ENCODE results near the gene FRMPD1. TPM values are rescaled to one million over a fixed set of nuclear protein-coding genes. Genes with fewer than 3 reads are reported as not detected.

Gene FRMPD1
- total and polyA plus RNA-seq, 2 of the 13 experiments (the other 11 are each of a cell fraction or from before 2014, with no cell fraction given), result not detected

DNA sequence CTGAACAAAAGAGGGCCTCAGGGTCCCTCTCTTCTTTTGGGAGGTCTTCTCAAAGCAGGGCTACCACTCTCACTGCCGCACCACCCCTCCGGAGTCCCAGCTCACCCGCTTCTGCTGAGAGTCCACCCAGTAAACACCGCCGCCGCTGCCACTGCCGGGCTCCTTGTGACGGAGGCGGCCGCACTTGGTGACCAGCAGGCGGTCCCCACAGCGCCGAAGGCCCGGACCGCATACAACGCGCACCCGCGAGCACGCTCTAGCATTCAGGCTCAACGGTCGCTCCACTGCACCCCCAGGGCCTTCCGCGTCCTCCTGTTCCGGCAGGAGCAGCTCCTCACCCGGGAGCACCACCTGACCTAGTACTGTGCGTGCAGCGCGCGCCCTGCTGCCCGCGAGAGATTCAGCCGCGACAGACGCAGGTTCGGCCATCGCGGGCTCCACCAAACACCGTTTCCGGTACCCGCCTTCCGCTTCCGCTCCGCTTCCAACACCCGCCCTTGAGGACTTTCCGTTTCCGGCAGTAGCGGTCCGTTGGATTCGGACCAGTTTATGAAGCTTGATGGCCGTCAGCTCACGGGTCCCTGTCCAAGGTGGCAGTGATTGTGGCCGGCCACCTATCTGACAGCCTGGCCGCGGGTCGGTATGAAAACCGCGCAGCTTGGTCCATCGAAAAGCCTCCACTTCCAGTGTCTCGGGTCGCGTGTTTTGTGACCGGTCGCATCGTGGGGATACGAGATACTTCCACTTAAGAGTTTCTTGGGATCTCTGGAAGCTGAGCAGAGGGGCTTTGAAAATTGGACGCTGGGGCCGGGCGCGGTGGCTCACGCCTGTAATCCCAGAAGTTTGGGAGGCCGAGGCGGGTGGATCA lies 134.1 kb downstream of the FRMPD1 start, which contains the start of gene EXOSC3 (continued):
- TF ChIP-seq TGIF2 (CRISPR knock-in tag; IDR thresholded peaks at IDR 0.05), result peak; percentile 75
- TF ChIP-seq GATA4 (IDR thresholded peaks at IDR 0.05; ENCODE audit: borderline replicate concordance, low read depth), result 0 out of 2 replicates have a peak, but pooled peaks have one; percentile 39
- TF ChIP-seq, protein P1, sequence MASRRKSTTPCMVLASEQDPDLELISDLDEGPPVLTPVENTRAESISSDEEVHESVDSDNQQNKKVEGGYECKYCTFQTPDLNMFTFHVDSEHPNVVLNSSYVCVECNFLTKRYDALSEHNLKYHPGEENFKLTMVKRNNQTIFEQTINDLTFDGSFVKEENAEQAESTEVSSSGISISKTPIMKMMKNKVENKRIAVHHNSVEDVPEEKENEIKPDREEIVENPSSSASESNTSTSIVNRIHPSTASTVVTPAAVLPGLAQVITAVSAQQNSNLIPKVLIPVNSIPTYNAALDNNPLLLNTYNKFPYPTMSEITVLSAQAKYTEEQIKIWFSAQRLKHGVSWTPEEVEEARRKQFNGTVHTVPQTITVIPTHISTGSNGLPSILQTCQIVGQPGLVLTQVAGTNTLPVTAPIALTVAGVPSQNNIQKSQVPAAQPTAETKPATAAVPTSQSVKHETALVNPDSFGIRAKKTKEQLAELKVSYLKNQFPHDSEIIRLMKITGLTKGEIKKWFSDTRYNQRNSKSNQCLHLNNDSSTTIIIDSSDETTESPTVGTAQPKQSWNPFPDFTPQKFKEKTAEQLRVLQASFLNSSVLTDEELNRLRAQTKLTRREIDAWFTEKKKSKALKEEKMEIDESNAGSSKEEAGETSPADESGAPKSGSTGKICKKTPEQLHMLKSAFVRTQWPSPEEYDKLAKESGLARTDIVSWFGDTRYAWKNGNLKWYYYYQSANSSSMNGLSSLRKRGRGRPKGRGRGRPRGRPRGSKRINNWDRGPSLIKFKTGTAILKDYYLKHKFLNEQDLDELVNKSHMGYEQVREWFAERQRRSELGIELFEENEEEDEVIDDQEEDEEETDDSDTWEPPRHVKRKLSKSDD (CRISPR knock-in tag; IDR thresholded peaks at IDR 0.05; ENCODE audit: low read depth), result no peak; the same call in 1 of the 2 replicates
- TF ChIP-seq ZNF441 (CRISPR knock-in tag; IDR thresholded peaks at IDR 0.05; ENCODE audit: borderline replicate concordance), result 0 out of 2 replicates have a peak, but pooled peaks have one; percentile 58
- TF ChIP-seq, protein P2, sequence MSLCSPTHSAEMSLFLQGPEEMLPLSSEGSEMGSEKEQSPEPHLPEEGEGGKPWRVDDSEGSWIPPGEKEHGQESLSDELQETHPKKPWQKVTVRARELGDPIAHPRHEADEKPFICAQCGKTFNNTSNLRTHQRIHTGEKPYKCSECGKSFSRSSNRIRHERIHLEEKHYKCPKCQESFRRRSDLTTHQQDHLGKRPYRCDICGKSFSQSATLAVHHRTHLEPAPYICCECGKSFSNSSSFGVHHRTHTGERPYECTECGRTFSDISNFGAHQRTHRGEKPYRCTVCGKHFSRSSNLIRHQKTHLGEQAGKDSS (CRISPR knock-in tag; IDR thresholded peaks at IDR 0.05; ENCODE audit: borderline replicate concordance, low read depth), result peak; percentile 74; the same call in 1 of the 2 replicates
- TF ChIP-seq ADNP (CRISPR knock-in tag; IDR thresholded peaks at IDR 0.05), result no peak
- TF ChIP-seq, protein P3, sequence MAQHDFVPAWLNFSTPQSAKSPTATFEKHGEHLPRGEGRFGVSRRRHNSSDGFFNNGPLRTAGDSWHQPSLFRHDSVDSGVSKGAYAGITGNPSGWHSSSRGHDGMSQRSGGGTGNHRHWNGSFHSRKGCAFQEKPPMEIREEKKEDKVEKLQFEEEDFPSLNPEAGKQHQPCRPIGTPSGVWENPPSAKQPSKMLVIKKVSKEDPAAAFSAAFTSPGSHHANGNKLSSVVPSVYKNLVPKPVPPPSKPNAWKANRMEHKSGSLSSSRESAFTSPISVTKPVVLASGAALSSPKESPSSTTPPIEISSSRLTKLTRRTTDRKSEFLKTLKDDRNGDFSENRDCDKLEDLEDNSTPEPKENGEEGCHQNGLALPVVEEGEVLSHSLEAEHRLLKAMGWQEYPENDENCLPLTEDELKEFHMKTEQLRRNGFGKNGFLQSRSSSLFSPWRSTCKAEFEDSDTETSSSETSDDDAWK (CRISPR knock-in tag; IDR thresholded peaks at IDR 0.05), result no peak
- TF ChIP-seq, protein P4, sequence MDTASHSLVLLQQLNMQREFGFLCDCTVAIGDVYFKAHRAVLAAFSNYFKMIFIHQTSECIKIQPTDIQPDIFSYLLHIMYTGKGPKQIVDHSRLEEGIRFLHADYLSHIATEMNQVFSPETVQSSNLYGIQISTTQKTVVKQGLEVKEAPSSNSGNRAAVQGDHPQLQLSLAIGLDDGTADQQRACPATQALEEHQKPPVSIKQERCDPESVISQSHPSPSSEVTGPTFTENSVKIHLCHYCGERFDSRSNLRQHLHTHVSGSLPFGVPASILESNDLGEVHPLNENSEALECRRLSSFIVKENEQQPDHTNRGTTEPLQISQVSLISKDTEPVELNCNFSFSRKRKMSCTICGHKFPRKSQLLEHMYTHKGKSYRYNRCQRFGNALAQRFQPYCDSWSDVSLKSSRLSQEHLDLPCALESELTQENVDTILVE (CRISPR knock-in tag; IDR thresholded peaks at IDR 0.05), result no peak
- TF ChIP-seq ESRRA (CRISPR knock-in tag; IDR thresholded peaks at IDR 0.05; ENCODE audit: low read depth), result peak; percentile 34; the same call in 1 of the 2 replicates
- TF ChIP-seq ZNF564 (CRISPR knock-in tag; IDR thresholded peaks at IDR 0.05), result 0 out of 2 replicates have a peak, but pooled peaks have one; percentile 48
- TF ChIP-seq ZFY (CRISPR knock-in tag; IDR thresholded peaks at IDR 0.05), result peak; percentile 95
- TF ChIP-seq SP2 (CRISPR knock-in tag; IDR thresholded peaks at IDR 0.05), result peak; percentile 87
- TF ChIP-seq ZNF567 (CRISPR knock-in tag; IDR thresholded peaks at IDR 0.05; ENCODE audit: borderline replicate concordance), result no peak; the same call in 1 of the 2 replicates
- TF ChIP-seq PHF8 (CRISPR knock-in tag; IDR thresholded peaks at IDR 0.05), result peak; percentile 99
- no peak for TF ChIP-seq ZNF670 (CRISPR knock-in tag; IDR thresholded peaks at IDR 0.05; ENCODE audit: borderline replicate concordance)
- TF ChIP-seq ZNF12 (CRISPR knock-in tag; IDR thresholded peaks at IDR 0.05), result 0 out of 2 replicates have a peak, but pooled peaks have one; percentile 7
- TF ChIP-seq HNRNPH1 (optimal IDR thresholded peaks at IDR 0.05; ENCODE audit: low read depth, low read length), result no peak
- TF ChIP-seq, protein P5, sequence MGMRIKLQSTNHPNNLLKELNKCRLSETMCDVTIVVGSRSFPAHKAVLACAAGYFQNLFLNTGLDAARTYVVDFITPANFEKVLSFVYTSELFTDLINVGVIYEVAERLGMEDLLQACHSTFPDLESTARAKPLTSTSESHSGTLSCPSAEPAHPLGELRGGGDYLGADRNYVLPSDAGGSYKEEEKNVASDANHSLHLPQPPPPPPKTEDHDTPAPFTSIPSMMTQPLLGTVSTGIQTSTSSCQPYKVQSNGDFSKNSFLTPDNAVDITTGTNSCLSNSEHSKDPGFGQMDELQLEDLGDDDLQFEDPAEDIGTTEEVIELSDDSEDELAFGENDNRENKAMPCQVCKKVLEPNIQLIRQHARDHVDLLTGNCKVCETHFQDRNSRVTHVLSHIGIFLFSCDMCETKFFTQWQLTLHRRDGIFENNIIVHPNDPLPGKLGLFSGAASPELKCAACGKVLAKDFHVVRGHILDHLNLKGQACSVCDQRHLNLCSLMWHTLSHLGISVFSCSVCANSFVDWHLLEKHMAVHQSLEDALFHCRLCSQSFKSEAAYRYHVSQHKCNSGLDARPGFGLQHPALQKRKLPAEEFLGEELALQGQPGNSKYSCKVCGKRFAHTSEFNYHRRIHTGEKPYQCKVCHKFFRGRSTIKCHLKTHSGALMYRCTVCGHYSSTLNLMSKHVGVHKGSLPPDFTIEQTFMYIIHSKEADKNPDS (CRISPR knock-in tag; IDR thresholded peaks at IDR 0.05), result no peak
- TF ChIP-seq, protein P6, sequence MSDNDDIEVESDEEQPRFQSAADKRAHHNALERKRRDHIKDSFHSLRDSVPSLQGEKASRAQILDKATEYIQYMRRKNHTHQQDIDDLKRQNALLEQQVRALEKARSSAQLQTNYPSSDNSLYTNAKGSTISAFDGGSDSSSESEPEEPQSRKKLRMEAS (IDR thresholded peaks at IDR 0.05), result peak; percentile 88
- TF ChIP-seq IKZF4 (CRISPR knock-in tag; IDR thresholded peaks at IDR 0.05; ENCODE audit: borderline replicate concordance, low read depth, not compliant biosample characterization), result peak; percentile 93

Data from HepG2 (cell line).